GM08714 (cell line): Measurements from ENCODE around the gene MSMB.
"Not testable (repeated sequence)": the region's sequence is repeated elsewhere in the genome, so short reads cannot be mapped to it uniquely, and the experiment has no call there.

Experiments used
- H3K4me3 ChIP-seq: fragments of 200-500 bp; sonication (Bioruptor generic); 2 replicates; pipeline ENCODE4 v1.5.1; 2014; ENCODE audit warnings: mild to moderate bottlenecking, low read length, inconsistent platforms
- ZNF274 ChIP-seq: IDR thresholded peaks from 2 replicates; pipeline ENCODE4 v1.6.1; 2012; ENCODE audit warnings: mild to moderate bottlenecking, low read depth, low read length

The MSMB gene, protein sequence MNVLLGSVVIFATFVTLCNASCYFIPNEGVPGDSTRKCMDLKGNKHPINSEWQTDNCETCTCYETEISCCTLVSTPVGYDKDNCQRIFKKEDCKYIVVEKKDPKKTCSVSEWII

DNA sequence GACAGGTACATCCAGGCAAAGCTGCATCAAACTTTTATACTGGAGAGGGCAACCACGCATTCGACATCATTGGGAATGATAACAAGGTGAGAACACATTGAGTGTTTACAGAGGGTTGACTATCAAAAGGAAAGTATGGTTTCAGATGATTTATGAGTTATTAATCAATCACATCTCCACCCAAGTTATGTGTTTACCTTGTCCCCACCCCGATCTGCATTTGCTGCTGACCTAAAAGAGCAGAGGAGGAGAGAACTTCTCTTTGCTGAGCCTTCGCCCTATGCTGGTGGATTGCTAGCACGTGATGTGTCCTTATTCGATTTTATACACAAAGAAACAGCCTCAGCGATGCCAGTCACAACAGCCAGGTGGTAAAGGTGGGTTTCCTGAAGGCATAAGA is at the start of gene MSMB:
MSMB (minus strand) TSS at position 9 of the 400 bp plus-strand sequence. CDS start 32 bp downstream, outside the sequence.
- no peak for TF ChIP-seq ZNF274
- H3K4me3 ChIP-seq, result no peak within 1 kb of the TSS

DNA sequence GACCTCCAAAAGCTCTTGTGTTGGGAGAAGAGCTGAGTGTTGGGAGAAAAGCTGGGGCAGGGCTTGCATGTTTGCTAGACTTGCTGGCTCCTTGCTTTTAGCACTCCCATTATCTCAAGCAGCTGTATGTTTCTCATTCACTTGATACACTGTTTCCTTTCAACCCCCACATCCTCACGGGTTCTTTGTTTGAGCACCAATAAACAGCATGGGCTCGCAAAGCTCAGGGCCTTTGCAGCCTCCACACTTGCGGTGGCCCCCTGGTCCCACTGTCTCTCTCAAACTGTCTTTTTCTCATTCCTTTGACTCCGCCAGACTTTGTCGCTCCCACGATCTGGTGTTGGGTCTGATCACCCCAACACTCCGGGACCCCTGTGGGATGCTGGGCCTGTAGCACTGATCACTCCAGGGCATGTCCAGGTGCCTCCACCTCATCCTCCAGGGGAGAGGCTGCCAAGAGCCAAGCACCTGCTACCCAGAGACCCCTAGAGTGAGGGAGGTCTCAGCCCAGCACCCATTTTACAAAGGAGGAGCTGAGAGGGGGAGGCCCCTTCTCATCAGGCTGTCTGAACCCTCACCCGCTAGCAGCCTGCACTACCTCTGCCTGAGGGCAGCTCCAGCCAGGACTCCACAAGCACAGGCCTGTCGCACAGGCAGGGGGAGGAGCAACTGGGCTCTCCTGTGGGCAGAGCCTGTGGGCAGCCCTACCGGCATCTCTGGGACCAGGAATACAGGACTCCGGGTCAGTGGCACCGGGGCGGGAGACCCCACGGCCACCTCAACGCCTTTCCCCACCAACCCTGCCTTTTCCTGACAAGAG is 49.1 kb upstream of the MSMB start:
- no peak overlapping the region for H3K4me3 ChIP-seq

DNA sequence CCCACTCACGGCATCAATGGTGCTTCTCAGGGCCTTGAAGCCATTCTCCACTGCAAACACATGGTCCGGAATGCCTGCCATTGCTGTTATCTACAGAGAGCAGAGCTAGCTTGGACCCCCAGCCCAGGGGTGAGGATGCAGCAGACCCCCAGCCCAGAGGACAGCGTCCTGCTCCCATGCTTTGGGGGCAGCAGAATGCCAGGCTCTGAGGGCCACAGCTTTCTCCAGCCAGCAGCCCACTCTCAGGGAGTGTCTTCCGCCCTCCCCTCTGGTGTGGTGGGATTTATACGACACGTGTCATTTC is 48.1 kb upstream of the MSMB start:
- TF ChIP-seq ZNF274, result no peak
- H3K4me3 ChIP-seq, result no peak overlapping the region

More for the DNA sequence above, 49.1 kb upstream of the MSMB start:
- TF ChIP-seq ZNF274, result no peak

DNA sequence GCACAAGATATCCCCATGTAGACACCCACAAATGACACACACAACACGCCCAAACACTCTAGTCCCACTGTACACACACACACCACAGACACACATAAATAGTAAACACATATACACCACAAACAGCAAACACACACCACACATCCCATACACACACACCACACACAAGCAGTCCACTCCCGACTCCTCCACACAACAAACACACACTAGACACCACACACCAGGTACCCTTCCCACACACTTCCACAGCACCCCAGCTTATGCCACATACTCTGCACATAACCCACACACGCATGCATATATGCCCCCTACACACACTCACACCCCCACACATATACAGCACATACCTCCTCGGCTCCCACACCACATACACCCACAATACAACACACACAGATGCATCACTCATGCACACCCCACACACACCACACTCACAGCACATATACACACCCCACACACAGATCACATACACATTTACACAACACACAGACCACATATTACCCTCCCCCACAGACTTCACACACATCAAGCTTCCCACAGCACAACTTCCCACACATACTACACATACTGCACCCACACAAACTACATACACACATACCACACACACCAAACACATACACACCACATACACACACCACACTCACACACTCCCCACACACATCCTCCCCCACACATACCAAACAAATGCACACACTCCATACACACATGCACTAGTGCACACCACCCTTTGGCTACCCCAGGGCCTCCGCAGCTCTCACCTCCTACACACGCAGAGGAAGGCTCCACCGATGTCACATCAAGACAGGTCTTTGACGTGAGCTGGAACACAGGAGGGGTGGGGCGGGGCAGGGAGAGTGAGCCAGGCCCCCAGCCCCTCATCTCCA is 47.5 kb upstream of the MSMB start:
- H3K4me3 ChIP-seq, result not testable (repeated sequence)

DNA sequence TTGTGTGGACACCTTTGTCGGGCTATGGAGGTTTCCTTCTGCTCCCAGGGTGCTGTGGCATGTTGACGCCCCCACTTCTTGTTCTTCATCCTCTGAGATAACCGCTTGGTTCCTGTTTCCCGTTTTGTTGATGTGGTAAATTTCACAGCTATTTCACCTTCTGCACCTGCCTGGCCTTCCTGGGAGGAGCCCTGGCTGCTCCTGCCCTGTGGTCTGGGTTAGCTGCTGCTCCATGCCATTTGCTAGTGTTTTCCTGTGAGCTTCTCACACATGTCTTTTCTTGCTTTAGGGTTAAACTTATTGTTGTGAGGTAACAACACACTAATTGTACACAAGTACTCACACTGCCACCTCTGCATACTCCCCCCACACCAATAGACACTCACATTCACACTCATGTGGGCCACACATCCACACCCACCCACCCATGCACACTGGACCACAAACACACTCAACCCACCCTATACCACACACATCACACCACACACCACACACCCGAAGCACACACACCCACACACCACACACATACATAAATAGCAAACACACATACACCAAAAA is 46.5 kb upstream of the MSMB start:
- no peak for TF ChIP-seq ZNF274
- no peak overlapping the region for H3K4me3 ChIP-seq

DNA sequence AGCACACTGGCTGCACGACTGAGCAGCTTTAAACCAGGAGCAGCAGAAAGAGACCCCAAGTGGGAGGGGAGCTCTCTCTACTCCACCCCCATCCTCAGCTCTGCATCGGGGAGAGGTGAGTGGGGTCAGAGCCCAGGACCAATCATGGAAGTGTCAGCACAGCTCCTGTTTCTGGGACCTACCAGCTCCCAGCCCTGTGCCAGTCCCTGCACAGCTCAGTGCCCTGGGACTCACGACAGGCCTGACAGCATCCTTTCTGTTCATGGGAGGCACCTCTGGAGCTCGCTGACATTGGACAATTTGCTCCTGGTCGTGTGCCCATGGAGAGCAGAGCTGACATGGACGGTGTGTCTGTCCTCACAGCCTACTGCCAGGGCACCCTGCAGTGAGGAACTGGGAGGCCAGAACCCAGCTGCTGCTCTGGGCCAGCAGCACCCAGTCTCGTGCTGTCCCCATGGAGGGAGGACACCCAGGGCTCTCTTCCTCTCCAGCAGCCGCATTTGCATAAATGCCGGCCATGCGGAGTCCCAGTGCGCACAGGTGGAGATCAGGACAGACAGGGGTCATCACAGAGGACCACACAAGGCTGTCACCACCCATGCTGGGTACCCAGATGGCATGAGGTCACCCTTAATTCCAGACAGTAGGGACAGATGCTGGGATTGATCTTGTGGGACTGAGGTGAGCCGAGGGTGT is 45.9 kb upstream of the MSMB start:
- TF ChIP-seq ZNF274, result no peak
- no peak overlapping the region for H3K4me3 ChIP-seq

DNA sequence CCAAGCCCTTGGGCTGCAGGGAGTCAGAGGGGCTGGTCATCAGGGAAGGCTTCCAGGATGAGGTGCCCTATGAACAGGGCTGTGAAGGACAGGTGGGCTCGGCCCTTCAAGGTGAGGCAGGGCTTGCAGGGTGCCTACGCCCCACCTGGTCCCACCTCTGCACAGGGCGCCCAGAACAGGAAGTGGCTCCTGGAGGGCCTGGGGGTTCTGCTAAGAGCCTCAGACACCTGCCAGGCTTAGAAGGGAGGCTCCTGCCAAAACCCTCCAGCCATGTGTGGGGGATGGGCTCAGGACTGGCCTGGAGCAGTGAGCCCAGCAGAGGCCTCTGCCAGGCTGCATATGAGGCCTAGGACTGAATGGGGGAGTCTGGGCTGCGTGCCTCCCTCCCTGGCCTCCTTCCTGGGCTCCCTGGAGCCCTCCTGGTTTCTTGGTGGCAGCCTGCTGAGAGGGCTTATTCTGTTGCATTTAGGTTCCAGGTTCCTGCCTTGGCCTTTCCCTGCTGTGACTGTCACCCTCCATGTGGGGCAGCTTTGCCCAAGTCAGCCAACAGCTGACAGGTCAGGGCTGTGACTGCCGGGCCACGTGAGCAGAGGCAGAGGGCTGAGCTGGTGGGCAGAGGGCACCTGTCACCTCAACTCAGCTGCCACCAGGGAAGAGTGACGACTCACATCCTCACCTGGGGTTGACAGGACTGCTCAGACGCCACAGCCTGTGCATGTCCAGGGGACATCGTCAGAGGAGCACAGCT is 45.2 kb upstream of the MSMB start:
- no peak overlapping the region for H3K4me3 ChIP-seq

DNA sequence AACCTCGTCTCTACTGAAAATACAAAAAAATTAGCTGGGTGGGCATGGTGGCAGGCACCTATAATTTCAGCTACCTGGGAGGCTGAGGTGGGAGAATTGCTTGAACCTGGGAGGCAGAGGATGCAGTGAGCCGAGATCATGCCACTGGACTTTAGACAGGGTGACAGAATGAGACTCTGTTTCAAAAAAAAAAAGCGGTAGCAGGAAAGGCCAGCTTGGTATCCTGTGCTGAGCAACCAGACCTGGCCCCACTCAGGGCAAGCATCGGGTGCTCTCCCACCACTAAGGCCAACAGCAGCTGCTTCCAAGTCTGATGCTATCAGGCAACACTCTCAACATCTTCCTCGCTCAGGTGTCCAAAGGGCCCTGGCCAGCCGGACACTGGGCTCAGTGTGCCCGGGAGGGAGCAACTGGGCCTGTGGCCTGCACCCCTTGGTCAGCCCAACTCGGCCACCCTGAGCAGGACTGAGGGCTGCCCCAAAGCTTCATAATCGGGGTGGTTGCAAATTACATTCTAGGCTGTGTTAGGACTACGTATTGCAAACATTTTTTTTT is 44.3 kb upstream of the MSMB start:
- TF ChIP-seq ZNF274, result no peak
- no peak overlapping the region for H3K4me3 ChIP-seq

More for the DNA sequence above, 45.2 kb upstream of the MSMB start:
- TF ChIP-seq ZNF274, result no peak

DNA sequence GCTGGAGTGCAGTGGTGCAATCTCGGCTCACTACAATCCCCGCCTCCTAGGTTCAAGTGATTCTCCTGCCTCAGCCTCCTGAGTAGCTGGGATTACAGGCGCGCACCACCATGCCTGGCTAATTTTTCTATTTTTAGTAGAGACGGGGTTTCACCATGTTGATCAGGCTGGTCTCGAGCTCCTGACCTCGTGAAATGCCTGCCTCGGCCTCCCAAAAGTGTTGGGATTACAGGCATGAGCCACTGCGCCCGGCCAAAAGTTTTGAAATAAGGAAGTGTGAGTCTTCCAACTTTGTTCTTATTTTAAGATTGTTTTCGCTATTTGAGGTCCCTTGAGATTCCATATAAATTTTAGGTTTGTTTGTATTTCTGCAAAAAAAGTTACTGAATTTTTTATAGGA is 41.3 kb upstream of the MSMB start:
- H3K4me3 ChIP-seq, result not testable (repeated sequence)

DNA sequence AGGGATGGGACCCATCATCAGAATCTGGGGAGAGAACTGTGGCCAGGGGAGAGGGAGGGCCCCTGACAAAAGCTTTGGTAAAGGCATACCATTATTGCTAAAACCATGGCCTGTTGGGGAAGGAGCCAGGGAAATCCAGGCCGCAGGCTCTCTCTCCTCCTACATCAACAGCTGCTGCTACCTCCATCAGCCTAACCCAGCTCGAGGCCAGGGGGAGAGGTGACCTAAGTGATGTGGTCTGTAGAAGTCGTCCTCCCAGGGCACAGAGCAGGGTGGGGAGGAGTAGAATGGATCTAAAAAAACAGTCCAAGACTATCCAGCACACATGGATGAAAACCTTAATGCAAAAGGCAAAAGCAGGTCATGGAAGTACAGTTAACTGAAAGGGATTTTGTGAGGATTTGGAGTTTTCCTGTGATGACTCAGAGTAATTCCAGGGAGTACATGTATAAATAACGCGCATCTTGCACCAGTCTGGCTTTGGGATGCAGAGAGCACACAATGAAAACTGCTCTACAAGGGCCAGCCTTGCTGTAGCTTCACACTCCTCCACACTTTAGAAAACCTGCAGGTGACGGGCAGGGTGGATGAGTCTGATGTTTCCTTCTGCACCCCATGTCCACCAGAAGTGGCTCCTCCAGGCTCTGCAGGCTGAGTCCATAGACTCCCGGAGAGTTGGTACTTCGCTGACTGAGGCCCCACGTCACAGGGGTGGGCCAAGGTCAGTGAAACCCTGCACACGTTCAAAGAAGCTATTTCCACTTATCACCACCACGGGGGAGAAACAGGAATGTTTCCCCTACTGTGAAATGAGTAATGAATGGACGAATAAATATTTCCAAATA is 38.5 kb upstream of the MSMB start:
- no peak overlapping the region for H3K4me3 ChIP-seq
- no peak for TF ChIP-seq ZNF274

DNA sequence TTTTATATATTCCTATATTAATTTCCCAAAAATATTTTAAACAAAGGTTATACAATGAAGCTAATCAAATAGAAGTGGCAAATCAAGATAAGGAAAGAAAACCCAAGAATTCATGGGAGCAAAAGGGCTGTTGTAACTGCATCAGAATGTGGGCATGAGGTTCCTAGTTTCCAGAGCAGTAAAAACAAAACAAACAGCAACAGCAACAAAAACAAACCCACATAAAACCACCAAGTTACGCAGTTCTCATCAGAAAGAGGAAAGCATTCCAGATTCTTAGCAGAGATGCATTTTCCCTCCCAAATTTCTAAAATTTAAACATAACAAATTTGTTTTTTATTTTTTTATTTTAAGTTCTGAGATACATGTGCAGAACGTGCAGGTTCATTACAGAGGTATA is 34.8 kb upstream of the MSMB start:
- no peak for TF ChIP-seq ZNF274
- no peak overlapping the region for H3K4me3 ChIP-seq

DNA sequence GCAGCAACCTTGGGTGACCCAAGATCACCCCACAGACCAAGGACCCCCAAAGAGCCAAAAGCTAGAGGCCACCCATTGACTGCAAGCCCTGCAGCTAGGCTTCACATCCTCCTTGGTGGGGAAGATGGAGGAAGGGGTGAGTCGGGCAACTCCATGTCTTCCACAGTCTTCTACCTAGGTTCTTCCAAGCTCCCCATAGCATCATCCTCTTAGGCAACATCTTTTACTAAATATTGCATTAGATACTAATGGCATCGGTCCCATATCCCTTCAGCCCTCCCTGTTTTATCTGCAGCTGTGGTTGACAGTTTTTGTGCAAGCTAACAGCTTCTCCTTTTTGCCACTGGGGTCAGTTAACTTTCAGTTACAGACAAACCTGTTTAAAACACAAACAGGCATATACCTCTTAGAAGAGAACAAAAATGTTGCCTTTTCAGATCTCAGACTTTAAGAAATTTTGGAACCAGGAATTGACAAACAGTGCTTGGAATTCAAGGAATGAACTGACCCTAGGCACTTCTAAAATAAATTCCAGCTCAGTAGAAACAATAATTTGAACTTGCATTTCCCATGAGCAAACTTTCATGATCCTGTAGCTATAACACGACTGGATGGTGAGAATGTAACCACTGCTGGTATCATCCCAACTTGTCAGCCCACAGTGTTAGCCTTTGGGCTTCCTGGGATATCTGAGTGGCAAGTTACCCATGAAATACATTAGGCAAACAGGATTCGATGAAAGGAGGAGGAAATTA is 33.9 kb upstream of the MSMB start:
- no peak overlapping the region for H3K4me3 ChIP-seq
- TF ChIP-seq ZNF274, result no peak
